GM21526 (cell line): ENCODE measurements around the gene MX1.

Experiments used
- ATAC-seq: cut with Tn5 transposase; IDR thresholded peaks from one replicate; pipeline ENCODE4 v1.9.1; 2021; ENCODE audit warnings: moderate library complexity; ENCODE audit not compliant: unreplicated experiment, low FRiP score

Gene MX1

GRCh38 chr21:41425954-41426675, at the start of gene MX1:
Gene MX1, plus strand, starts transcription at chr21:41426239. Its CDS starts 5,832 bp downstream, at chr21:41432071.
- ATAC-seq, result peak; percentile 80

GRCh38 chr21:41377715-41378114, 48.3 kb upstream of the MX1 start:
- no peak for ATAC-seq

- no peak for ATAC-seq
These were observed 47.2 kb upstream of the MX1 start for GRCh38 chr21:41378849-41379248.

GRCh38 chr21:41379901-41380300, 46.1 kb upstream of the MX1 start:
- ATAC-seq, result no peak

- no peak for ATAC-seq
These were observed 44.3 kb upstream of the MX1 start for GRCh38 chr21:41381731-41382130.

- ATAC-seq, result no peak
These were observed 38.8 kb upstream of the MX1 start for GRCh38 chr21:41387042-41387819.

- no peak for ATAC-seq
These were observed 38.2 kb upstream of the MX1 start for GRCh38 chr21:41387824-41388223.

GRCh38 chr21:41388259-41388658, 37.8 kb upstream of the MX1 start:
- ATAC-seq, result no peak

GRCh38 chr21:41390043-41390639, 35.9 kb upstream of the MX1 start:
- ATAC-seq, result no peak

GRCh38 chr21:41393876-41394465, 32.1 kb upstream of the MX1 start:
- ATAC-seq, result no peak

GRCh38 chr21:41396558-41397075, 29.4 kb upstream of the MX1 start:
- no peak for ATAC-seq

GRCh38 chr21:41397471-41397891, 28.6 kb upstream of the MX1 start:
- no peak for ATAC-seq

GRCh38 chr21:41398251-41398650, 27.8 kb upstream of the MX1 start:
- no peak for ATAC-seq

GRCh38 chr21:41398831-41399230, 27.2 kb upstream of the MX1 start:
- ATAC-seq, result no peak

GRCh38 chr21:41399246-41399800, 26.7 kb upstream of the MX1 start:
- ATAC-seq, result no peak

- no peak for ATAC-seq
These were observed 23.8 kb upstream of the MX1 start for GRCh38 chr21:41402231-41402630.

GRCh38 chr21:41402796-41403195, 23.2 kb upstream of the MX1 start:
- no peak for ATAC-seq

GRCh38 chr21:41403331-41403730, 22.7 kb upstream of the MX1 start:
- ATAC-seq, result no peak

GRCh38 chr21:41403966-41404365, 22.1 kb upstream of the MX1 start:
- ATAC-seq, result no peak

- ATAC-seq, result no peak
These were observed 20.7 kb upstream of the MX1 start for GRCh38 chr21:41405321-41405720.

- no peak for ATAC-seq
These were observed 19.7 kb upstream of the MX1 start for GRCh38 chr21:41406340-41406739.
